MM.1S (cell line): Measurements from ENCODE around the gene APOA1.

ENCODE experiments used
- DNase-seq: peaks from one replicate; pipeline ENCODE4 v3.0.0-alpha.2; 2015
- H2AFZ ChIP-seq: fragments of 300-600 bp; sonication (generic); 2 replicates; pipeline ENCODE4 v1.6.0; 2016; ENCODE audit warnings: antibody characterized with exemption, low read length
- H3F3A ChIP-seq: fragments of 300-600 bp; sonication (generic); 2 replicates; pipeline ENCODE4 v1.6.1; 2016; ENCODE audit warnings: mild to moderate bottlenecking, antibody characterized with exemption, low read length, moderate library complexity, mixed read lengths; ENCODE audit not compliant: insufficient read depth
- H3K27ac ChIP-seq: fragments of 300-600 bp; sonication (generic); 2 replicates; pipeline ENCODE4 v1.5.1; 2016; ENCODE audit warnings: mild to moderate bottlenecking, low read length
- H3K27me3 ChIP-seq: fragments of 300-600 bp; sonication (generic); replicated peaks from 2 replicates; pipeline ENCODE4 v1.6.0; 2016; ENCODE audit warnings: low read length; ENCODE audit not compliant: insufficient read depth
- H3K36me3 ChIP-seq: fragments of 300-600 bp; sonication (generic); replicated peaks from 2 replicates; pipeline ENCODE4 v1.6.1; 2016; ENCODE audit warnings: mild to moderate bottlenecking, low read length, mixed read lengths; ENCODE audit not compliant: insufficient read depth
- H3K4me1 ChIP-seq: fragments of 300-600 bp; sonication (generic); 2 replicates; pipeline ENCODE4 v1.6.1; 2016; ENCODE audit warnings: low read length, mixed read lengths
- H3K4me2 ChIP-seq: fragments of 300-600 bp; sonication (generic); 2 replicates; pipeline ENCODE4 v1.6.0; 2016; ENCODE audit warnings: low read depth, low read length
- H3K4me3 ChIP-seq: fragments of 300-600 bp; sonication (generic); 2 replicates; pipeline ENCODE4 v1.5.1; 2016; ENCODE audit warnings: low read length, mixed read lengths
- H3K79me2 ChIP-seq: fragments of 300-600 bp; sonication (generic); 2 replicates; pipeline ENCODE4 v1.6.1; 2016; ENCODE audit warnings: mixed run types, low read length, mixed read lengths
- H3K9ac ChIP-seq: fragments of 300-600 bp; sonication (generic); 2 replicates; pipeline ENCODE4 v1.6.1; 2016; ENCODE audit warnings: low read length, mixed read lengths
- H3K9me2 ChIP-seq: fragments of 300-600 bp; sonication (generic); replicated peaks from 2 replicates; pipeline ENCODE4 v1.6.1; 2016; ENCODE audit warnings: mild to moderate bottlenecking, low read length, mixed read lengths; ENCODE audit not compliant: insufficient read depth
- H3K9me3 ChIP-seq: fragments of 300-600 bp; sonication (generic); replicated peaks from 2 replicates; pipeline ENCODE4 v1.6.1; 2016; ENCODE audit warnings: mild to moderate bottlenecking, low read length, mixed read lengths; ENCODE audit not compliant: insufficient read depth
- H4K20me1 ChIP-seq: fragments of 300-600 bp; sonication (generic); 2 replicates; pipeline ENCODE4 v1.6.1; 2016; ENCODE audit warnings: mild to moderate bottlenecking, low read length, moderate library complexity, mixed read lengths; ENCODE audit not compliant: insufficient read depth
- CTCF ChIP-seq: fragments of 300-600 bp; sonication (generic); IDR thresholded peaks from 2 replicates; pipeline ENCODE4 v1.5.1; 2016; ENCODE audit warnings: antibody characterized with exemption, low read length, mixed read lengths
- EZH2 ChIP-seq: fragments of 300-600 bp; sonication (generic); optimal IDR thresholded peaks from 2 replicates; pipeline ENCODE3; 2017; ENCODE audit warnings: low read depth, mild to moderate bottlenecking, antibody characterized with exemption, low read length, mixed read lengths
- EZH2phosphoT487 ChIP-seq: fragments of 300-600 bp; sonication (generic); IDR thresholded peaks from 2 replicates; pipeline ENCODE4 v1.6.1; 2018; ENCODE audit warnings: antibody characterized with exemption, low read length

APOA1 gene

DNA sequence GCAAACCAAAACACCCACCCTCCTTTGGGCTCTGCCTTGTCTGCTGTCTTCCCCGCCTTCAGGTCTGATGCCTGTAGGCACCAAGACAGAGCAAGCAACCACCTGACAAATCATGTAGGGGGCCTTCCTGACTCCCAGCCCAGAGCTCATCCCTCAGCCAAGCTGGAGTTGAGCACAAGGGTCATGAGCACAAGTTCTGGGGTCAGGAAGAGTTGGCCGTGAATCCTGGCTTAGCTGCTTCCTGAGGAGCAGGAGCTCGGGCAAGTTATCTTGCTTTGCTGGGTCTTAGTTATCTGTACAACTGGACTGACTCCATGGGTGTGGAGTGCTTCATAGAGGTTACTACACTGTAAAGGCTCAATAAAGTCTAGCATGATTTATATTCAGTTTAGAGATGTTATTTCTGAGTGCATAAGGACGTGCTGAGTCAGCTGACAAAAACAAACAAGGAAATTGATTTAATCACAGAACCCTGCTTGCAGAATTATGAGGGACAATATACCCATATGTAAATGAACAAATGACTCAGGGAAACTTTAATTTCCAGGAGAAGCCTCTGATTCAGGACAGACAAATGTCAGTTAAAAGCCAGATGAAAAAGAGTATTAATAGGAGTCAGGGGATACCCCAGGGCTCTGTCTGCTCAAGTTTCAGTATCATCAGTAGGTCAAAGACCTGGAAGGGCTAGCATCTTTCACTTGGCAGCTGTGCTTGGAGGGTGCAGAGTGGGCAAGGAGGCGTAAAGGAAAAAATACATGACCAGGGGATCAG, 15.0 kb upstream of the APOA1 start:
- H3K9me2 ChIP-seq: no peaks in the 10 kb centered on the region
- H3K79me2 ChIP-seq: peaks cover 6% of the 10 kb centered on the region
- H2AFZ ChIP-seq: no peak overlapping the region
- peak overlapping the region; percentile 44 for H3K4me2 ChIP-seq
- H3K27me3 ChIP-seq: no peaks in the 10 kb centered on the region
- peaks cover 17% of the 10 kb centered on the region for H3F3A ChIP-seq
- H3K9ac ChIP-seq: peak overlapping the region; percentile 64; the same call in 1 of the 2 replicates
- peak; percentile 59 for DNase-seq
- no peaks in the 10 kb centered on the region for H4K20me1 ChIP-seq
- peaks cover 39% of the 10 kb centered on the region for H3K4me1 ChIP-seq
- H3K36me3 ChIP-seq: no peaks in the 10 kb centered on the region; the same call in 1 of the 2 replicates
- peak overlapping the region; percentile 6; the same call in 1 of the 2 replicates for H3K4me3 ChIP-seq
- H3K9me3 ChIP-seq: no peaks in the 10 kb centered on the region
- peak overlapping the region; percentile 99 for H3K27ac ChIP-seq
- TF ChIP-seq EZH2: no peak
- no peak for TF ChIP-seq CTCF
- no peak for TF ChIP-seq EZH2phosphoT487

- H4K20me1 ChIP-seq: no peaks in the 10 kb centered on the region
- no peaks in the 10 kb centered on the region for H3K9me3 ChIP-seq
- no peak overlapping the region for H2AFZ ChIP-seq
- H3K36me3 ChIP-seq: no peaks in the 10 kb centered on the region; the same call in none of the 2 replicates
- no peak overlapping the region for H3K9ac ChIP-seq
- no peak overlapping the region for H3K4me3 ChIP-seq
- H3K79me2 ChIP-seq: peaks cover 6% of the 10 kb centered on the region
- no peak for DNase-seq
- H3K9me2 ChIP-seq: no peaks in the 10 kb centered on the region
- peaks cover 17% of the 10 kb centered on the region for H3F3A ChIP-seq
- TF ChIP-seq EZH2 (no peak), CTCF (no peak), EZH2phosphoT487 (no peak)
- H3K27ac ChIP-seq: peak overlapping the region; percentile 99; the same call in 1 of the 2 replicates
- H3K27me3 ChIP-seq: no peaks in the 10 kb centered on the region
- peaks cover 39% of the 10 kb centered on the region for H3K4me1 ChIP-seq
- H3K4me2 ChIP-seq: no peak overlapping the region
Observed at GRCh38 chr11:116851626-116852025, 14.2 kb upstream of the APOA1 start.

GRCh38 chr11:116849486-116849885, 12.1 kb upstream of the APOA1 start:
- Histone ChIP-seq H3K27ac (no peak overlapping the region), H3F3A (peaks cover 16% of the 10 kb centered on the region), H3K36me3 (no peaks in the 10 kb centered on the region; the same call in 1 of the 2 replicates), H3K27me3 (no peaks in the 10 kb centered on the region), H2AFZ (no peak overlapping the region), H3K9ac (no peak overlapping the region), H4K20me1 (no peaks in the 10 kb centered on the region), H3K9me3 (no peaks in the 10 kb centered on the region), H3K79me2 (peaks cover 6% of the 10 kb centered on the region), H3K9me2 (no peaks in the 10 kb centered on the region), H3K4me1 (peaks cover 35% of the 10 kb centered on the region), H3K4me3 (no peak overlapping the region), H3K4me2 (no peak overlapping the region)
- TF ChIP-seq EZH2phosphoT487 (no peak), CTCF (no peak), EZH2 (no peak)
- DNase-seq: no peak
